ENCODE measurements around the gene PREP.
"Not testable (repeated sequence)": the region's sequence is repeated elsewhere in the genome, so short reads cannot be mapped to it uniquely, and the experiment has no call there.

The PREP gene

GRCh38 chr6:105338350-105338983 lies 64.4 kb downstream of the PREP start:
- DNase-seq: not testable (repeated sequence)

- no peak for DNase-seq
Measured at GRCh38 chr6:105336986-105337385, 65.9 kb downstream of the PREP start.

GRCh38 chr6:105332576-105332975 lies 70.3 kb downstream of the PREP start:
- no peak for DNase-seq

GRCh38 chr6:105331927-105332326 lies 71.0 kb downstream of the PREP start:
- no peak for DNase-seq

- DNase-seq: no peak
Measured at GRCh38 chr6:105330913-105331312, 72.0 kb downstream of the PREP start.

GRCh38 chr6:105330364-105330763 lies 72.5 kb downstream of the PREP start:
- no peak for DNase-seq

GRCh38 chr6:105326833-105327770 lies 75.8 kb downstream of the PREP start:
- no peak for DNase-seq

DNA sequence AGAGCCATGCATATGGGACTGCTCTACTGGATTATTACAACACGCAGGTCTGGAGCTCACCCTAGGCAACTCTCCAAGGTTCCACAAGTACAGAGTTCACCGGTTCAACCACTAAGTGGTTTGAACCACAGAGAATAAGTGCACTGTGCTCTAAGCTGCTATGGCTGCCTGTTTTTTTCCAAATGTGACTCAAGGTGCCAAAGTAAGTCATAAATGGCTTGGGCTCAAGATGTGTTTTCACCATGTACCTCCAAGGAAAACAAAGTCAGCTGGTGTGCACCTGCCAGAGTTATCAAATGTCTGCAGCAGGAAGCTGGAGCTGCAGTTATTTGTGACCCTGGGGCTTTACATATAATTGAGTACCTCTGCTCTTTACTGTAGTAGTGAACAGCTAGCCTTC lies 76.7 kb downstream of the PREP start:
- DNase-seq: no peak

DNA sequence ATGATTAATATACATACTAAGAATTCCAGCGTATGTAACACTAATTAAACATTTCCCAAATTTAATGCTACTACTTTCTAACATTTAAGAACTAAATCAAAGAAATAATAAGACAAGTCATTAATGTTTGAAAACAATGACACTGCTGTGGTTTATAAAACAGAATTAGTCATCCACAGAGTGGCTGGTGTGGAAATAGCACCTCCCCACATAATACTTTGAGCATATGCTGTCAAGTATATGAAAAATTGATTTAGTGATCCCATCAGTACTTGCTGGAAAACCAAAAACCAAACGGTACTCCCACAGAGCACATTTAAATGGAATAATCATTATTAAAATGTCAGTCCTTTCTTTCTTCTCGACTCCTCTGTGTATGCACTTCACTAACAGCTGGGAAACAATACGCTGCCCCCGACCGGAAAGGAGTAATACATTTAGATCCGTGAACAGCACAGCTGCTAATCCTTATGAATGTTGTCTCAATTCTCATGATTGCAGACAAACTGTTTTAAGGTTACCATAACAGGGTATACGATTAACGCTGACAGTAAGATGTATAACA lies 78.4 kb downstream of the PREP start:
- DNase-seq: no peak

- DNase-seq: no peak
Measured at GRCh38 chr6:105322499-105323225, 80.2 kb downstream of the PREP start.

DNA sequence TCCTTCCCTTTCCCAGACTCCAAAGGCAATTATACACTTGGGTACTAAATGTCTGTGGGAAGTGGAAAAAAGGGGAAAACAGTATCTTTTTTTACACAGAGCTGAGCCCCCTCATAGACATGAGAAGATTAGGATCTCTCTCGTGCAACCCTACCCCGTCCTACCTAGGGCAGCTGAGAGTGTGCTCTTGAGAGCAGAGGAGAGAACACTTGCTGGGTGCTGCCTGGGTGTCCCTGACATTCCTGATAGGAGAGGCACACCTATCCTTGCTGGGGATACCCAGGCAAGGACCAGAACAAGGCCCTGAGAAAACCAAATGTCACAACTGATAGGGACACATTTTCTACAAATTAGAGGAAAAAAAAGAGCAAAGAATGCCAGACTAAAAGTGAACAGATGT lies 81.2 kb downstream of the PREP start:
- DNase-seq: no peak

DNA sequence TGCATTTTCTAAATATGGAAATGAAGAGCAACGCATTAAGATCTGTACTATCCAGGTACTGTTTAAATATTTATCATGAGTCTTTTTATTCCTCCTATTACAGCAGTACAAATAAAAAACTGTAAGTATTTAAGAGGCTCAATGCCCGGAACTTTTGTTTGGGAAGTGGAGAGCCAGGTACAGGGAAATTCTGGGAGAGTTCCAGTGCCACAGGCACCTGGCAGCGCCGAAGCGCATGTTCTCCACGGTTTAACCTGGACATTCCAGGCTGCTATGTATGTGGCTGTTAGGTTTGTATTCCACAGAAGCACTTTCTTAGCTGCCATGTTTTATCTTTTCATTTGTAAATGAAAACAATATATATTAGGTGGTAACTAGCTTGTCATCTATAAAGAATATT lies 81.7 kb downstream of the PREP start:
- DNase-seq: no peak

DNA sequence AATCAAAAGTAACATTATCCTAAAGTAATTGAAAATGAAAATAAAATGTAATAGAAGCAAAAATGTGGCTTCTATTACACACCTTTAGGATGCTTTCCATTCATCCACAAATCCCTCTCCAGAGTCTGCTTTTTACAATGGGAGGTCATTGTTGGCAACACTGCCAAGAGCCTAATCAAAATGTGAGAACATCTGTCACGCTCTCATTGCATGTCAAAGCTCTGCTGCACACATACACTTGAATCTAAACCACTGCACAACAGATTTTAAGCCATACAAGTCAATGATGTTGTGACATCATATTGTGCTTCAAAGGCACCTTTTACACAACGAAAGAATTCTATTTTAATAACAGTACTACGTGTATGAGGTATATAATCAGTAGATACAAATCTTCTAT lies 82.1 kb downstream of the PREP start:
- no peak for DNase-seq

DNA sequence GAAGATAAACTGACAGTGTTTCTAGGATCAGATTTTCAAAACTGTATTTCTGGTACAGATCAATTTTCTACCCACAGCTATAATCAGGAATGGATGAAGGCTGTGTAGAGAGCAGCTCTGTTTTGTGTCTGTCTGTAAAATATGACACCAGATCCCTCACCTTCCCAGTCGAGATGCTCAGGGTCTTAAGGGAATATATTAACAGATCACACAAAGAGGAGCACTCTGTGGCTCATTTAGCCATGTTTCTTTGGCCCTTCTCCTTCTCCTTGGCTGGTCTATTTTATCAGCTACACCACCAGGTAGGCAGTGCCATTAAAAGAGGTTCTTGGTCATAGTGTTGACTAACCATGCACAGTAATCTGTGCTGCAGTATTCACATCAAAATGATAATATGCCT lies 82.6 kb downstream of the PREP start:
- no peak for DNase-seq

GRCh38 chr6:105319331-105319730 lies 83.6 kb downstream of the PREP start:
- DNase-seq: no peak

DNA sequence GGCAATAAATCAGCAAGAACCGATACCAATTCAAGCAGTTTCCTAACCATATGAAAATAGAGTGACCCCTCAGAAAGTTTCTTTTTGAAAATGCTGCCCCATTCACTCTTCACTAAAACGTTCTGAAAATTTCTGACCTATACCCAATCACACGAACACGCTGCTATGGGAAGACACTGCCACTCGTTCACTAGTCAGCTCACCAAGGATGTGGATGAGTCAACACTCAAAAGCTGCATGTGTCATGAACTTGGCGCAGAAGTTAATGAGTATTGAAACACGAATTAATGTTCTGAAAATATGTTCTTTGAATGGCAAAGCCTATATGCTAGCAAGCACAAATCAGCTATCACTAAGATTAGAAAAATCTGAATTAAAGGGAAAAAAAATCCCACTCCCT lies 84.2 kb downstream of the PREP start:
- DNase-seq: no peak

GRCh38 chr6:105317607-105318533 lies 85.0 kb downstream of the PREP start:
- peak; percentile 4 for DNase-seq

DNA sequence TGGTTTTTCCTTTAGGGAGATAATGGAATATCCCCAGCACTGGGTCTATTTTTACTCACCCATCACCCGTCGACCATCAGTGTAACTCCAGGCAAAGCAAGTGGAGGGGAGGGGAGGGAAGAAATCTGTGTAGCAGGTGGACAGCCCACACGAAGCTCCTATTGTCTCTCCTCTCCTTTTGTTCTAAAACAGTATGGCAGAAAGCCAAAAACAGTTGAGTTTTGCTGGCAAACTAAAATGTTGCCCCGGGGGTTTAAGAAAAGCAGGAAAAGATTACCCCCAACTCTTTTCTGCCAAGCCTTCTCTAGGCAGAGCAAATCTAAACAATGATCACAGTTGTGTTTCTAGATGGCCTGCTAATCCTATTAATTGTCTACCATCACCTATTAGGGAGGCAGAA lies 89.7 kb downstream of the PREP start:
- no peak for DNase-seq

- no peak for DNase-seq
Measured at GRCh38 chr6:105310947-105311346, 91.9 kb downstream of the PREP start.

GRCh38 chr6:105310371-105310770 lies 92.5 kb downstream of the PREP start:
- DNase-seq: no peak

DNA sequence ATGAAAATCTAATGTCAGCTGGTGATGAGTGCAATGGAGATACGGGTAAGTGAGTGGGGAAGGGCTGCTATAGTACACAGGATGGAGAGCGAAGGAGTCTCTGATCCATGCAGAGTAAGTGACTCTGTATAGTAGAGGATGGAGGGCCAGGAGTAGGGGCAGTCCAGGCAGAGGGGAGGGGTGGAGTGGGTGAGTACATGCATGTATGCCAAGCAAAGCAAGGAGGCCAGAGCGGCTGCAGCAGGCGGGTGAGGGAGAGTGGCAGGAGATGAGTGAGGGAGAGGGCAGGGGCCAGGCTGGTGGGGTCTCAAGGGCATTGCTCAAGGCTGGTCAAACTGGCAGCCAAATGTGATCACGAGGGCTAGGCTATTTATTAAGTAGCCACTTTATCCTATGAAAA lies 94.0 kb downstream of the PREP start:
- DNase-seq: no peak

DNA sequence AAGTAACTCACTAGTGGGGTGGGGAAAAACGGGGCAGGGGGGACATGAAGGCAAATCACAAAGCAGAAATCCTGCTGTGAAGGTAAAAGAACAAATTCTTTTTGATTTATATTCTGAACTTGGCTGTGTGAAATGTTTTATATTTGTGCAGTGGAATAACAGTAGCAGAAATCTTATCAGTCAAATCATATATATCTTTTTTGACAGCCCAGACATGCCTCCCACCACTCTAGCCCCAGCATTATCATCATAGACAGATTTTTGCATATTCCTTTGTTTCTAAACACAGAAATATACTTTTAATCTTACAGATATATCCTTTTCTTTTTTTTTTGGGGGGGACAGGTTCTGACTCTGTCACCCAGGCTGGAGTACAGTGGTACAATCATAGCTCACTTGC lies 97.4 kb downstream of the PREP start:
- no peak for DNase-seq

All from RPMI8226 (cell line).